ENCODE measurements around the gene PAM. TPM values are rescaled to one million over a fixed set of nuclear protein-coding genes. Genes with fewer than 3 reads are reported as not detected.

The PAM gene
- total RNA-seq, 4 donors from 2014 or later, result 73.0 to 181 (median 138) TPM

GRCh38 chr5:102715082-102715807 is 39.9 kb upstream of the PAM start:
- Histone ChIP-seq H3K9me3 (no peaks in the 10 kb centered on the region), H3K4me3 (no peak overlapping the region), H3K36me3 (no peaks in the 10 kb centered on the region), H3K27ac (no peak overlapping the region), H3K27me3 (no peaks in the 10 kb centered on the region), H3K4me1 (no peaks in the 10 kb centered on the region)
- 58 to 69% methylated on average over 3 to 4 of the region's 4 CpGs for WGBS, 2 donors (ENCODE audit: low coverage in 1 of 2)
- DNase-seq, result no peak
- in situ Hi-C loops (cut with MboI; ENCODE audit: low pct_ligation_motif_present in 1 of 4, low pct_unique_long_range_greater_than_20kb in 1 of 4, low sequenced_read_pairs in 3 of 4), result no loop called here
- intact Hi-C loops (cut with DNase I; ENCODE audit: low total_unique reads), result no loop called here
- TF ChIP-seq POLR2AphosphoS5 (IDR thresholded peaks at IDR 0.05) (no peak), EP300 (IDR thresholded peaks at IDR 0.05; ENCODE audit: low read depth) (no peak), CTCF (IDR thresholded peaks at IDR 0.05) (no peak), POLR2A (IDR thresholded peaks at IDR 0.05) (no peak)

GRCh38 chr5:102716017-102716416 is 39.1 kb upstream of the PAM start:
- no peak overlapping the region for H3K27ac ChIP-seq
- TF ChIP-seq CTCF (IDR thresholded peaks at IDR 0.05) (no peak), POLR2A (IDR thresholded peaks at IDR 0.05) (no peak), POLR2AphosphoS5 (IDR thresholded peaks at IDR 0.05) (no peak)
- H3K27me3 ChIP-seq, result no peaks in the 10 kb centered on the region
- no peaks in the 10 kb centered on the region for H3K4me1 ChIP-seq
- H3K4me3 ChIP-seq, result no peak overlapping the region
- intact Hi-C loops (cut with DNase I; ENCODE audit: low total_unique reads) (no loop called here), in situ Hi-C loops (cut with MboI; ENCODE audit: low pct_ligation_motif_present in 1 of 4, low pct_unique_long_range_greater_than_20kb in 1 of 4, low sequenced_read_pairs in 3 of 4) (no loop called here)
- H3K36me3 ChIP-seq, result no peaks in the 10 kb centered on the region
- 99 to 100% methylated on average over 3 to 5 of the region's 5 CpGs for WGBS, 2 donors (ENCODE audit: low coverage in 1 of 2)
- no peak for DNase-seq
- H3K9me3 ChIP-seq, result no peaks in the 10 kb centered on the region

GRCh38 chr5:102718819-102719218 is 36.3 kb upstream of the PAM start:
- DNase-seq, result no peak
- Histone ChIP-seq H3K4me3 (no peak overlapping the region), H3K4me1 (no peaks in the 10 kb centered on the region), H3K9me3 (no peaks in the 10 kb centered on the region), H3K27ac (no peak overlapping the region), H3K27me3 (no peaks in the 10 kb centered on the region), H3K36me3 (no peaks in the 10 kb centered on the region)
- TF ChIP-seq POLR2A (IDR thresholded peaks at IDR 0.05) (no peak), CTCF (IDR thresholded peaks at IDR 0.05) (no peak), POLR2AphosphoS5 (IDR thresholded peaks at IDR 0.05) (no peak), EP300 (IDR thresholded peaks at IDR 0.05; ENCODE audit: low read depth) (no peak)
- in situ Hi-C loops (cut with MboI; ENCODE audit: low pct_ligation_motif_present in 1 of 4, low pct_unique_long_range_greater_than_20kb in 1 of 4, low sequenced_read_pairs in 3 of 4), result no loop called here
- intact Hi-C loops (cut with DNase I; ENCODE audit: low total_unique reads), result no loop called here
- WGBS, 2 donors (ENCODE audit: low coverage in 1 of 2), result 57 to 71% methylated on average over 4 of the region's 4 CpGs

GRCh38 chr5:102719886-102720285 is 35.2 kb upstream of the PAM start:
- 80 to 88% methylated on average over 1 of the region's 1 CpG for WGBS, 2 donors (ENCODE audit: low coverage in 1 of 2)
- Histone ChIP-seq H3K27me3 (no peaks in the 10 kb centered on the region), H3K4me3 (no peak overlapping the region), H3K27ac (no peak overlapping the region), H3K4me1 (no peaks in the 10 kb centered on the region), H3K9me3 (no peaks in the 10 kb centered on the region), H3K36me3 (no peaks in the 10 kb centered on the region)
- DNase-seq, result no peak
- TF ChIP-seq POLR2AphosphoS5 (IDR thresholded peaks at IDR 0.05) (no peak), EP300 (IDR thresholded peaks at IDR 0.05; ENCODE audit: low read depth) (no peak), POLR2A (IDR thresholded peaks at IDR 0.05) (no peak), CTCF (IDR thresholded peaks at IDR 0.05) (no peak)
- intact Hi-C loops (cut with DNase I; ENCODE audit: low total_unique reads) (no loop called here), in situ Hi-C loops (cut with MboI; ENCODE audit: low pct_ligation_motif_present in 1 of 4, low pct_unique_long_range_greater_than_20kb in 1 of 4, low sequenced_read_pairs in 3 of 4) (no loop called here)

All from transverse colon (tissue), 4 donors.